UCSD-AML1 (cell line): ENCODE measurements around the gene XCL1.
"Not testable (repeated sequence)": the region's sequence is repeated elsewhere in the genome, so short reads cannot be mapped to it uniquely, and the experiment has no call there.

Experiments used
- DNase-seq: peaks from one replicate; lab custom pipeline; 2025; ENCODE audit not compliant: unreplicated experiment; lab: John Stamatoyannopoulos, UW

Gene XCL1

DNA sequence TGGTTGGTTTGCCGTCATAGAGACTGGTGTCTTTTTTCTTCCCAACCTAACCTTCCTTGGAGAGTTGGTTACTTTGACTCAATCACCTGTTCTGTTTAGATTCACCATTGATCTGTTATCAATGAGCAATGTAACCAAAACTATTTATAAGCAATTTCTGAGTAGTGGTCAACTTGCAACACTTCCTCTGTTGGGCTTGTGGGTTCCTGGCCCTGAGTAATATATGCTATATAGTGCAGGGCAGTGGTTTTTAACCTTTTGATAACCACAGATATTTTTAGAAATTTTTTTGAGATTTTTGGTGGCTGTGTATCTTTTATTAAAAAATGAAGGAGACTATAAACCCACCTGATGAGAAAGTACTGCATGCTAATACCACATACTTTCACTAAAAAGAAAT is 9.4 kb upstream of the XCL1 start:
- no peak for DNase-seq

GRCh38 chr1:168567568-168567967 is 8.8 kb upstream of the XCL1 start:
- no peak for DNase-seq

- no peak for DNase-seq
Observed at GRCh38 chr1:168568346-168568745, 8.1 kb upstream of the XCL1 start.

DNA sequence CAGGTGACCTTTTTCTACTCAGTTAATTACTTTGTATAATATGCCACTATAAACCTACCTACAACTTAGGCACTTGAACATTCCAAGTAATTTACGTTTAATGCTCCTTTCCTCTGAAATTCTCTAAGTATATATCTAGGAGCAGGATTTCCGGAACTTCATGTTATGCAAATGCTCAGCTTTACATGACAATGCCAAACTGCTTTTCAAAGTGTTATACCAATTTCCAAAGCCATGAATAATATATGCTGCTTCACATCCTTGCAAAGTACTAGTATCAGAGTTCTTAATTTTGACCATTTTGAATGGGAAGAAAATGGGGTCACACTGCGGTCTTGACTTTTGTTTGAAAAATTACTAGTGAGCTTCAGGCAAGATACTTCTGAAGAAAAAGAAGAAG is 5.8 kb upstream of the XCL1 start:
- no peak for DNase-seq

GRCh38 chr1:168572633-168573032 is 3.8 kb upstream of the XCL1 start:
- no peak for DNase-seq

DNA sequence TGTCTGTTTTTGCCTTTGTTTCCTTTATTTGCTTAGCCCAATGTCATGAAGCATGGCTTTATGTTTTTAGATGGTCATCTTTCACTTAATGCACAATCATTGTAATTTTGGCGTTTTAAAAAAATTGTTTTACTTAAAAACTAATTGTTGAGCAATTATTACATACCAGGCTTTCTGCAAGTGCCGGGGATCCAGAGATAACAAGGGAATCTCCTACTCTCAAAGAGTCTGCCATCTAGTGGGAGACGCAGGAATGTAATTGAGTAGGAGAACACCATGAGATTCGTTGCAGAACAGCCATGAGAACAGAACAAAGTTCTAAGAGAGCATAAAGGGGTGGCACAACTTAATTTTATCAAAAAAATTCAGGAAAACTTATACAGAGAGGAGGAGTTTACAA is 2.2 kb upstream of the XCL1 start:
- not testable (repeated sequence) for DNase-seq

DNA sequence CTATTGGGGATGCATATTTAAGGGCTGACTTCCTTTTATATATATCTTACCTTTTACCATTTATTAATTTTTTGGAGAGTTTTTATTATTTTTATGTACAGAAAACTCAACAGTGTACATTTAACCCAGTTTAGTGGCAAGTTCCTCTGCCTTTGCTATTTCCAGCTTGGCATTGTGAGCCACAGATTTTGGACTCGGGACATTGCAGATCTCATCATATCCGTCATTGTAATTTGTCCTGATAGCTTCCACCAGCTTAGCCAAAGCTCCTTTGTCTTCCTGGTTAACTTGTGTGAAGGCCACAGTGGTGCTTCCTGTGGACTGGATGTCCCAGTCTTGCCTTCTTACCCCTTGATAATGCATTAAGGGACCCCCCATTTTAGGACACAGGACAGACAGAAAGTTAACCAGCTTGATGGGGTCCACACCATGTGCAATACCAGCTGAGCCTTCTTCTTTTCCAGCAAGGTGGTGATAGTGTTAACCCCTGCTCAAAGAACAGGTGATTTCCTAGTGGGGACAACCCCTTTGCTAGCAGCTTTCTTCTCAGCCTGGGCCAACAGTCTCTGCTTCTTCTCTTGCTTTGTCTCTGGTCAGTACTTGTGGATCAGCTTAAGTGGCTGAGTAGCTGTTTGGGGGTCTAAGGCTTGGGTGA is 2.3 kb downstream of the XCL1 start:
- DNase-seq, result not testable (repeated sequence)

GRCh38 chr1:168580290-168580689 is 3.9 kb downstream of the XCL1 start:
- not testable (repeated sequence) for DNase-seq

DNA sequence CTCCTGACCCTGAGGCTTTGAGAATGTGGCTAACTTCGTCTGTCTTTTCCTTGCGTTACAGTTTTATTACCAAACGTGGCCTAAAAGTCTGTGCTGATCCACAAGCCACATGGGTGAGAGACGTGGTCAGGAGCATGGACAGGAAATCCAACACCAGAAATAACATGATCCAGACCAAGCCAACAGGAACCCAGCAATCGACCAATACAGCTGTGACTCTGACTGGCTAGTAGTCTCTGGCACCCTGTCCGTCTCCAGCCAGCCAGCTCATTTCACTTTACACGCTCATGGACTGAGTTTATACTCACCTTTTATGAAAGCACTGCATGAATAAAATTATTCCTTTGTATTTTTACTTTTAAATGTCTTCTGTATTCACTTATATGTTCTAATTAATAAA is 4.6 kb downstream of the XCL1 start:
- not testable (repeated sequence) for DNase-seq

DNA sequence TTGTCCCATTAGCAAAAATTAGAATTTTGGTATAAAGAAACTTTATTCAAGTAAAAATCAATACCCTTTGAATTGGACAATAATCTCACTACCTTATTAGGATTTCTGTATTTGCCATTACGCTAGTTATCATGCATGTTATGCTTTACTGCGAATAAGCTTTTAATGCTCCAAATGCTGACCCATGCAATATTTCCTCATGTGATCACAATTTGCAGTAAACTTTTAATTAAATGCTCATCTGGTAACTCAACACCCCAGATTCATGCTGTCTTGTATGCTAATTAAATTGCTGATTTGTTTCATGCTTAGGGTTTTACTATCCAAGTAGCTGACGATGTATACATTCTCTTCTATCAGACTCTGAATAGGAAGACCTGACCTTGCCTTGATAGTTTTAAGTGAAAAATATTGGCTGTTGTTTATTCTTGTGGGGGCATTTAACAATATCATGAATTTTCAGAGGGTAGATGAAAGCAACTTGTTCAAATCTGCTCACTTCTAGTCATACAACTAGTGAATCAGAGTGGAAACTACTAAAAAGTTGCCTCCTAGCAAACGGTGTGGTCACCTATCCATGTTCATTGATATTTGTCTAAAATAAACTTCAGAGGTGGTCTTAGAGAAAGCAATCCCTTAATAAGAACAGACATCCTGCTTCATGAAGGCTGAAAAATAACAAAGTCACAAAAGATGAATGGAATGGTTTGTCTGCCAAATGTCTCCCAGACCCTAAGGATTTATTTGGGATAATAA is 5.6 kb downstream of the XCL1 start:
- DNase-seq, result no peak

- no peak for DNase-seq
Observed at GRCh38 chr1:168582688-168583336, 6.4 kb downstream of the XCL1 start.

- no peak for DNase-seq
Observed at GRCh38 chr1:168583571-168583970, 7.2 kb downstream of the XCL1 start.

DNA sequence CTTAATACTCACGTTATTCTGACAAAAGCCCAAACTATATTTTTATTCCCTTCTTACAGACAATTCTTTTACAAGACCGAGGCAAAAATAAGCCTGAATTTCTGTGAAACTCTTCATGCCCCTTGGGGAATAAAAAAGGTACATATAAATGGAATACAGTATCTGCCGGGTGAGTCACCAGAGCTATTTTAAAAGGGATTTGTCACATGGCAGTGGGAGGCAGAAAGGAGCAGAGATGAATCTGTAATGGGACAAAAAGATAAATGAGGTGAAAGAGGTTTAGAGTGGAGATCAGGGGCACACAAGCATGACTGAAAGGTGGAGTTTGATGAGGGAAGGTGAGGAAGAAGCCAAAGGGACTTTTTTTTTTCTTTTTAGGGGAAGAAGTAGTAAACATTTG is 8.8 kb downstream of the XCL1 start:
- no peak for DNase-seq

DNA sequence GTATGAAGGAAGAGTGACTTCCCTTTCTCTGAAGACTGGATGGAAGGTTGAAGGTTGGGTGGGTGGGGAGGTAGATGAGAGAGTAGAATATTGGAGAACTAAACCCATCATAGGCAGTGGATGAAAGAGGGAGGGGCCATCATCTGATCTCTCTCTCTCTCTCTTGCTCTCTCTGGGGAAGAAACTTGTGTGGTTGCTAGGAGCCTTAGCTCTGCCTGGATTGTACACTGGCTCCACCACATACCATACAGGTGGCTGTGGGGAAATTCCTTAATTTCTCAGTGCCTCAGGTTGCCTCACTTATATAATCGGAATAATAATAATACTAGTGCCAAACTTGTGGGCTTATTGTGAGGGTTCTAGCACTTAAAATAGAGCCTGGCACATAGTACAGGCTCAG is 9.5 kb downstream of the XCL1 start:
- DNase-seq, result no peak

DNA sequence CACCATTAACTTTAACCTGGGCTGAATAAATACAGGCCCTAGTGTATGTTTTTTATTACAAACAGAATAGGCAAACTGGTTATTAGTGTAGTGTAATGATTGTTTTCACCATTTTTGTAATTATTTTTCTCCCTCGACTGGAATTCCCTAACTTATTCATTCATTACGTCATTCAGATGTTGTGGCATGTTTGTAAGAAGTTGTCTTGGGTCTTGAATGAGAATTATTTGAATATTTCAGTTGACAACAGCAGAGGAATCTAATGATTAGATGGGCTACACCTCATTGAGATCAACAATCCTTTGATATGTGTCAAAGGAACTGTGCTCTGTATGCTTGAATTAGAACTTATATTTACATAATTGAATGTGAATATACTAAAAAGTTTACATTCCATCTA is 12.8 kb downstream of the XCL1 start:
- no peak for DNase-seq

GRCh38 chr1:168591066-168591465 is 14.7 kb downstream of the XCL1 start:
- DNase-seq, result no peak

- DNase-seq, result no peak
Observed at GRCh38 chr1:168591641-168592250, 15.3 kb downstream of the XCL1 start.

- DNase-seq, result not testable (repeated sequence)
Observed at GRCh38 chr1:168595403-168595802, 19.0 kb downstream of the XCL1 start.

DNA sequence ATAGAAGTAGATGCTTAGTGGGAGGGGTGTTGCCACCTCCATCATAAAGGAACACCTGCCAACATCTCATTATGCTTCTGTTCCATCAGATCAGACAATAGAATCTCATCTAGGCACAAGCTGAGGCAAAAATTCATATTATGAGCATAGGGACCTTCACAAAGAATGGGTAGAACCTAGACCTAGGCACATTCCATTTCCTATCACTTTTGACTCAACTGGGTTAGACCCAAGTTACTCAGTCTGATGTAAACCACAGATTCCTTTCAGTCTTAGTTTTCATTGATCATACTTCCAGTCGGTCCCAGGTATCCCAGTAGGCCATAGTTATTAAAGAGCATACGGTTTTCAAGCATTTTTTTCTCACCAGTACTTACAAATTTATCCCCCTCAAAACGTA is 21.7 kb downstream of the XCL1 start:
- DNase-seq, result no peak

DNA sequence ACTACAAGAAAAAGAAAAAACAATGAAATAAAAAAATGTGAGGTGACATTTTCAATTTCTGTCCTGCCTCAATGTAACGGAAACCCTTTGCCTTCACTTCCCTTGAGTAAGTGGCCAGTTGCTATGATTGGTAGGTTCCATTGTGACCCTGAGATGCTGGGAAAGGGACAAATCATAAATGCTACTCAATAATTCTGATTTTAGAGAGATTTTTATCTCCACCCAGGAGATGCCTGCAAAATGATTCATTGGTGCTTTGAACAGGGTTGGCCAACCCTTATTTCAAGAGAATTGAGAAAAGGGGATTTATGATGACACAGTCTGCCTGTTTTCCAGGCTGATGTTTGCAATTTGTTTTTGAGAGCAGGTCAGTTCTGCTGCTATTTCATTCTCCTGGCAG is 22.5 kb downstream of the XCL1 start:
- no peak for DNase-seq

DNA sequence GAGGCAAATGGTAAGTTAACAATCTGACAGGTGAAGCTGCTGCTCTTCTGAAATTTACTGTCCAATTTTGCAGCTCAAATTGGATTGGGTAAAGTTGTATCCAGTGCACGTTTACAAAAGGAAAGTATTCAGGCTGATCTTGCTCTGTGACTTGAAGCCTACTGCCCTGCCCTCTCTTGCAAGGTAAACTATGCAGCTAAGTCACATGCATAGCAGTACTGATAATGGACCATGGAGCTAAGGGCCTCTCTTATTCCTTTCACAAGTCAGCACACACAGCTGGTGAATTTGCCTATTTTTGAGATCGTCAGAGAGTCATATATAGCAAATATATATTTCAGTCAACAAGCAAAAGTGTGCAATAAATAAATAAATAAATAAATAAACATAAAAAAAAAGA is 23.2 kb downstream of the XCL1 start:
- no peak for DNase-seq

- no peak for DNase-seq
Observed at GRCh38 chr1:168601051-168601450, 24.6 kb downstream of the XCL1 start.
